ENCODE results near the gene OR51G2. TPM values are rescaled to one million over a fixed set of nuclear protein-coding genes. Genes with fewer than 3 reads are reported as not detected.

OR51G2 gene
- total and polyA plus RNA-seq, 9 donors = not detected

GRCh38 chr11:4922304-4922703 lies 3.2 kb upstream of the OR51G2 start:
- DNase-seq = no peak
- H3K4me3 ChIP-seq (ENCODE audit: low read length) = no peak overlapping the region
- H3K9me3 ChIP-seq (replicated peaks; ENCODE audit: control insufficient read depth, low read depth, low read length) = no peaks in the 10 kb centered on the region
- no peaks in the 10 kb centered on the region for H3K27me3 ChIP-seq (ENCODE audit: control insufficient read depth, insufficient read depth, low read length)
- no peak overlapping the region for H3K27ac ChIP-seq (ENCODE audit: low read length)
- H3K4me1 ChIP-seq (ENCODE audit: control insufficient read depth, insufficient read depth, low read length) = no peaks in the 10 kb centered on the region
- no CpG with 5 or more reads among the region's 1 CpG for WGBS (ENCODE audit: insufficient coverage)
- no peaks in the 10 kb centered on the region for H3K36me3 ChIP-seq (ENCODE audit: control insufficient read depth, insufficient read depth, low read length)

- no peaks in the 10 kb centered on the region for H3K27me3 ChIP-seq (ENCODE audit: control insufficient read depth, insufficient read depth, low read length)
- no CpG with 5 or more reads among the region's 1 CpG for WGBS (ENCODE audit: insufficient coverage)
- DNase-seq = no peak
Observed at GRCh38 chr11:4921796-4922195, 2.6 kb upstream of the OR51G2 start.

GRCh38 chr11:4916581-4916980 lies 2.6 kb downstream of the OR51G2 start:
- Histone ChIP-seq H3K36me3 (ENCODE audit: control insufficient read depth, insufficient read depth, low read length) (no peaks in the 10 kb centered on the region), H3K4me3 (ENCODE audit: low read length) (no peak overlapping the region), H3K27me3 (ENCODE audit: control insufficient read depth, insufficient read depth, low read length) (no peaks in the 10 kb centered on the region), H3K4me1 (ENCODE audit: control insufficient read depth, insufficient read depth, low read length) (no peaks in the 10 kb centered on the region), H3K27ac (ENCODE audit: low read length) (no peak overlapping the region), H3K9me3 (replicated peaks; ENCODE audit: control insufficient read depth, low read depth, low read length) (no peaks in the 10 kb centered on the region)
- DNase-seq = no peak

More at GRCh38 chr11:4921796-4922195, 2.6 kb upstream of the OR51G2 start:
- H3K9me3 ChIP-seq (replicated peaks; ENCODE audit: control insufficient read depth, low read depth, low read length) = no peaks in the 10 kb centered on the region
- H3K36me3 ChIP-seq (ENCODE audit: control insufficient read depth, insufficient read depth, low read length) = no peaks in the 10 kb centered on the region
- no peak overlapping the region for H3K4me3 ChIP-seq (ENCODE audit: low read length)
- H3K27ac ChIP-seq (ENCODE audit: low read length) = no peak overlapping the region
- no peaks in the 10 kb centered on the region for H3K4me1 ChIP-seq (ENCODE audit: control insufficient read depth, insufficient read depth, low read length)

- Histone ChIP-seq H3K27ac (ENCODE audit: low read length) (no peak within 1 kb of the TSS), H3K36me3 (ENCODE audit: control insufficient read depth, insufficient read depth, low read length) (no peaks in the 10 kb centered on the region), H3K9me3 (replicated peaks; ENCODE audit: control insufficient read depth, low read depth, low read length) (no peaks in the 10 kb centered on the region), H3K4me3 (ENCODE audit: low read length) (no peak within 1 kb of the TSS), H3K4me1 (ENCODE audit: control insufficient read depth, insufficient read depth, low read length) (no peaks in the 10 kb centered on the region), H3K27me3 (ENCODE audit: control insufficient read depth, insufficient read depth, low read length) (no peaks in the 10 kb centered on the region)
- no peak for DNase-seq
Observed at GRCh38 chr11:4903484-4903883, 15.7 kb downstream of the OR51G2 start, which contains the start of gene OR51A7. Gene OR51A7, plus strand, starts transcription at chr11:4903783. Its CDS starts 3,587 bp downstream, at chr11:4907370.

GRCh38 chr11:4891996-4892640 lies 27.0 kb downstream of the OR51G2 start:
- H3K27me3 ChIP-seq (ENCODE audit: control insufficient read depth, insufficient read depth, low read length) = no peaks in the 10 kb centered on the region
- no CpG with 5 or more reads among the region's 1 CpG for WGBS (ENCODE audit: insufficient coverage)
- H3K4me3 ChIP-seq (ENCODE audit: low read length) = no peak overlapping the region
- H3K9me3 ChIP-seq (replicated peaks; ENCODE audit: control insufficient read depth, low read depth, low read length) = no peaks in the 10 kb centered on the region
- DNase-seq = peak; percentile 63
- H3K36me3 ChIP-seq (ENCODE audit: control insufficient read depth, insufficient read depth, low read length) = no peaks in the 10 kb centered on the region
- H3K4me1 ChIP-seq (ENCODE audit: control insufficient read depth, insufficient read depth, low read length) = no peaks in the 10 kb centered on the region
- no peak overlapping the region for H3K27ac ChIP-seq (ENCODE audit: low read length)

GRCh38 chr11:4890279-4890678 lies 28.9 kb downstream of the OR51G2 start:
- 85% methylated on average over 2 of the region's 2 CpGs for WGBS (ENCODE audit: insufficient coverage)
- Histone ChIP-seq H3K27me3 (ENCODE audit: control insufficient read depth, insufficient read depth, low read length) (no peaks in the 10 kb centered on the region), H3K27ac (ENCODE audit: low read length) (no peak overlapping the region), H3K4me3 (ENCODE audit: low read length) (no peak overlapping the region), H3K4me1 (ENCODE audit: control insufficient read depth, insufficient read depth, low read length) (no peaks in the 10 kb centered on the region), H3K9me3 (replicated peaks; ENCODE audit: control insufficient read depth, low read depth, low read length) (no peaks in the 10 kb centered on the region), H3K36me3 (ENCODE audit: control insufficient read depth, insufficient read depth, low read length) (no peaks in the 10 kb centered on the region)
- DNase-seq = no peak

- DNase-seq = no peak
- H3K27me3 ChIP-seq (ENCODE audit: control insufficient read depth, insufficient read depth, low read length) = no peaks in the 10 kb centered on the region
- WGBS (ENCODE audit: insufficient coverage) = no CpG with 5 or more reads among the region's 1 CpG
Observed at GRCh38 chr11:4887591-4887990, 31.6 kb downstream of the OR51G2 start.

GRCh38 chr11:4886186-4886585 lies 33.0 kb downstream of the OR51G2 start:
- Histone ChIP-seq H3K4me3 (ENCODE audit: low read length) (no peak overlapping the region), H3K36me3 (ENCODE audit: control insufficient read depth, insufficient read depth, low read length) (no peaks in the 10 kb centered on the region), H3K9me3 (replicated peaks; ENCODE audit: control insufficient read depth, low read depth, low read length) (no peaks in the 10 kb centered on the region), H3K4me1 (ENCODE audit: control insufficient read depth, insufficient read depth, low read length) (peaks cover 9% of the 10 kb centered on the region), H3K27me3 (ENCODE audit: control insufficient read depth, insufficient read depth, low read length) (no peaks in the 10 kb centered on the region), H3K27ac (ENCODE audit: low read length) (no peak overlapping the region)
- WGBS (ENCODE audit: insufficient coverage) = no CpG with 5 or more reads among the region's 3 CpGs
- DNase-seq = no peak

More at GRCh38 chr11:4887591-4887990, 31.6 kb downstream of the OR51G2 start:
- H3K9me3 ChIP-seq (replicated peaks; ENCODE audit: control insufficient read depth, low read depth, low read length) = no peaks in the 10 kb centered on the region
- no peaks in the 10 kb centered on the region for H3K36me3 ChIP-seq (ENCODE audit: control insufficient read depth, insufficient read depth, low read length)
- H3K4me3 ChIP-seq (ENCODE audit: low read length) = no peak overlapping the region
- H3K4me1 ChIP-seq (ENCODE audit: control insufficient read depth, insufficient read depth, low read length) = peaks cover under 1% of the 10 kb centered on the region
- no peak overlapping the region for H3K27ac ChIP-seq (ENCODE audit: low read length)

DNA sequence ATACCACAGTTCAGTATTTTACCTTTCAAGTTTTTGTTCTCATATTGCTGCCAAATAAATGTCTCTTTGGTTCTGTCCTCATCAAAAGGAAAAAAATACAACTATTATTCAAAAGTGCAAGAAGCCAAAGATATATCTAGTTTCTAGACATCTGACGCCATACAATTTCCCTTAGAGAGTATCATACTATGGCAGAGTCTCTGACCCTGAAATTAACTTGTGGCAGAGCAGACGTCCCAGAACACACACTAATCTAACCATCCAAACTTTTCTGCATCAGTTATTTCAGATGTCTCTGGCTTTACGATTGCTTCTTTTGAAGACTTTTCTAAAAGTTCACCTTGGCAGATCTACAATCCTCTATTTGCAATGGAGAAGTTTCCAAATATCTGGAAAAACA lies 34.8 kb downstream of the OR51G2 start:
- peak; percentile 66 for DNase-seq
- Histone ChIP-seq H3K4me1 (ENCODE audit: control insufficient read depth, insufficient read depth, low read length) (peaks cover 9% of the 10 kb centered on the region), H3K27me3 (ENCODE audit: control insufficient read depth, insufficient read depth, low read length) (no peaks in the 10 kb centered on the region), H3K36me3 (ENCODE audit: control insufficient read depth, insufficient read depth, low read length) (no peaks in the 10 kb centered on the region), H3K27ac (ENCODE audit: low read length) (no peak overlapping the region), H3K9me3 (replicated peaks; ENCODE audit: control insufficient read depth, low read depth, low read length) (no peaks in the 10 kb centered on the region), H3K4me3 (ENCODE audit: low read length) (no peak overlapping the region)
- 57% methylated on average over 1 of the region's 3 CpGs for WGBS (ENCODE audit: insufficient coverage)

DNA sequence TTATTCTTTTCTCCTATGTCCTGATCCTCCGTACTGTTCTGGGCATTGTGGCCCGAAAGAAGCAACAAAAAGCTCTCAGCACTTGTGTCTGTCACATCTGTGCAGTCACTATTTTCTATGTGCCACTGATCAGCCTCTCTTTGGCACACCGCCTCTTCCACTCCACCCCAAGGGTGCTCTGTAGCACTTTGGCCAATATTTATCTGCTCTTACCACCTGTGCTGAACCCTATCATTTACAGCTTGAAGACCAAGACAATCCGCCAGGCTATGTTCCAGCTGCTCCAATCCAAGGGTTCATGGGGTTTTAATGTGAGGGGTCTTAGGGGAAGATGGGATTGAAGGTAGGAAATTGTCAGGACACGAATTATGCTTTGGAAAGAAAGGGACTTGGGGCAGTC lies 36.6 kb downstream of the OR51G2 start:
- 87% methylated on average over 3 of the region's 5 CpGs for WGBS (ENCODE audit: insufficient coverage)
- Histone ChIP-seq H3K4me1 (ENCODE audit: control insufficient read depth, insufficient read depth, low read length) (peaks cover 9% of the 10 kb centered on the region), H3K9me3 (replicated peaks; ENCODE audit: control insufficient read depth, low read depth, low read length) (no peaks in the 10 kb centered on the region), H3K27ac (ENCODE audit: low read length) (no peak overlapping the region), H3K27me3 (ENCODE audit: control insufficient read depth, insufficient read depth, low read length) (no peaks in the 10 kb centered on the region), H3K36me3 (ENCODE audit: control insufficient read depth, insufficient read depth, low read length) (no peaks in the 10 kb centered on the region), H3K4me3 (ENCODE audit: low read length) (no peak overlapping the region)
- no peak for DNase-seq
